DMS79 (cell line): ENCODE results near the gene MSI2.
"Not testable (repeated sequence)": the region's sequence is repeated elsewhere in the genome, so short reads cannot be mapped to it uniquely, and the experiment has no call there.

ENCODE experiments used
- DNase-seq: peaks from one replicate; lab custom pipeline; 2025; lab: John Stamatoyannopoulos, UW

Gene MSI2

DNA sequence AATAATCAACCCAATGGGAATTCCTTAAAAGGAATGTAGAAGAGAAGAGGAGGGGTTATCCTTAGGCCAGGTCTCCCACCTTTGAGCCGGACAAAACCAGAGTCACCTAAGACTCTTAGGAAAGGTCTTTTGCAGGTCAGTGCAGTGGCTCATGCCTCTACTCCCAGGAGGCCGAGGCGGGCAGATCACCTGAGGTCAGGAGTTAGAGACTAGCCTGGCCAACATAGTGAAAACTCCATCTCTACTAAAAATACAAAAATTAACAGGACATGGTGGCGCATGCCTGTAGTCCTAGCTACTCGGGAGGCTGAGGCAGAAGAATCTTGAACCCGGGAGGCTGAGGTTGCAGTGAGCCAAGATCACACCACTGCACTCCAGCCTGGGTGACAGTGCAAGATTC is 365.5 kb downstream of the MSI2 start:
- DNase-seq: not testable (repeated sequence)

DNA sequence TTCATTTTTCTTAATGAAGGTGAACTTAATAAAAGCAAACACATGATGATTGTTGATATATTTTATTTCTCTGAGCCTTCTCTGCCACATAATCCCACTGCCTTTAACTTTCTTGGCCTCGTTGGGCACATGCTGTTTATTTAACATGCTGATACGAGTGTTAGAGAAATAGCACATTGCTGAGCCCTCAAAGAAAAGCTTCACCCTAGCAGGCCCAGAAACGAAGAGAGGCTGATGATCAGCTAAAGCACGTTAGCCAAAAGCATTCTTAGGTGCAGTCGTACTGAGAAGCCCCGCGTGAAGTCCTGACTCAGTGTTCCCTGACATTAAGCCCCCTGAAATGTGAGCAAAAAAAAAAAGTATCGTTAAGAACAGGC is 366.0 kb downstream of the MSI2 start:
- no peak for DNase-seq

- no peak for DNase-seq
Observed at GRCh38 chr17:57622683-57623433, 366.5 kb downstream of the MSI2 start.

DNA sequence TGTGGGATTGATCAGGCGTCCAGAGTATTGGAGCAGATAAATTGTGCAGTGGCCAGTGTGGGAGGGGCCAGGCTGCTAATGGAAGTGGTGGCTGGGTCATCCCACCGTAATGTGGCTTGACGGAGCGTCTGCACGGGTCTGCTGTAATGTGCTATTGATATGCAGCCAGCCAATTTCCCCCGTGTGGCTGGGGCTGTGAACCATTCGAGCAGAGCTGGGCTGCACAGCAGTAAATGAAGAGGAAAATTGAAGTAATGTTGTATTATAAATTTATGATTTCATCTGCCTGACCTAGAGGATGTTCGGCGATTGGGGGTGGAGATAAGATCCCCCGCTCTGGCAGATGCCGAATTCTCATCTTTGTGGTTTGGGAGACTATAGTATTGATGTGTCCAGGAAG is 367.3 kb downstream of the MSI2 start:
- no peak for DNase-seq

GRCh38 chr17:57624386-57624785 is 368.1 kb downstream of the MSI2 start:
- no peak for DNase-seq

GRCh38 chr17:57625511-57625910 is 369.2 kb downstream of the MSI2 start:
- no peak for DNase-seq

- DNase-seq: no peak
Observed at GRCh38 chr17:57625957-57626356, 369.6 kb downstream of the MSI2 start.

- DNase-seq: no peak
Observed at GRCh38 chr17:57626520-57627210, 370.3 kb downstream of the MSI2 start.

GRCh38 chr17:57627591-57627990 is 371.3 kb downstream of the MSI2 start:
- no peak for DNase-seq

DNA sequence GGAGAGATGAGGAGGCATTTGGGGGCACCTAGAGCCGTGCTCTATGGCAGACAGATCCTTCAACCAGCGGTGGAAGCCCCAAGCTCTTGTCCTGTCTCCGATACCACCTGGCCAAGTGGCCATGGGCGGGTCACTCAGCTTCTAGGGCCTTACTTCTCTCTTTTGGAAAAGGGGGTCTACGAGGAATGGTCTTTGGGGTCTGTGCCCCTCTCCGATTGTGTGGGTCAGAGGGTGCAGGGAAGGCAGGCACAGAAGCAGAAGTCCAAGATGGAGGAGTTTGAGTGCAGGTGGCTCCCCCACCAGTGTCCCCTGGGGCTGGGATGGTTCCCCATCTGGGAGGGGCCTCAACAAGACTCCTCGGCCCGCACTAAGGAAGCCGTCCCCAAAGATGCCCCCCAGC is 372.1 kb downstream of the MSI2 start:
- DNase-seq: no peak

GRCh38 chr17:57629470-57629869 is 373.1 kb downstream of the MSI2 start:
- no peak for DNase-seq

GRCh38 chr17:57629886-57630285 is 373.6 kb downstream of the MSI2 start:
- DNase-seq: no peak

DNA sequence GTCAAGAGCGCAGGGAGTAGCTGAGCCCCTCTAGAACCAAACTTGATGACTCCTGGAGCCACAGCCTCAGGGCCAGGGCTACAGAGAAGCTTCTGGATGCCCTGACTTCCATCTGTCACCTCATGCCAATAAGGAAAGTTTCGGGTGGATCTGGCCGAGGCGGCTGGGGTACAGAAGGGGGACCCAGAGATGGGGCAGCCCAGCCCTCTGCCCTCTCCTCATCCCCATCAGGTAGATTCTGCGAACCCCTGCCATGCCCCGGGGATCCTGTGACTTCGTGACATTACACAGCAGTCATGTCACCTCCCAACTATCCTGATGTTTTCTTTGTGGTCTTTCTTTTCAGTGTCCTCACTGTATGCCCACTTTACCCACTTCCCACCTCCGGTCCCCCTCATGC is 374.4 kb downstream of the MSI2 start:
- DNase-seq: no peak

GRCh38 chr17:57631871-57632270 is 375.5 kb downstream of the MSI2 start:
- DNase-seq: no peak

DNA sequence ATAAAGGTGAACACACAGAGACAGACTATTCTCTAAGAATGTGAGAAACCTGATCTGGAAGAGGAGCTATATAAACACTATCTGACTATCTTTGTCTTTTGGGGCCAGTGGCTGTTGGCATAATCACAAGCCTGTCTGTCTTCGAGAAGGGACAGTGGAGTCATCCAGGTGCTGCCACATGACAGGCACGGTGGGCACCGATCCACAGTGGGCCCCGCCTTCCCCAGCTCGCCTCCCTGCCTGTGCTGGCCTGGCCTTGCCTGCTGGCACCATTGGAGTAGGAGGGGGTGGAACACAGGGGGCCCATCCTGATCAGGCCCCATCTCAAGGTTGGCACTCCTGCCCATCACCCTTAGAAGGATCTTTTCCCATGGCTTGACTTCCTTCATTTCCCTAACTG is 376.0 kb downstream of the MSI2 start:
- DNase-seq: no peak

GRCh38 chr17:57633236-57633635 is 376.9 kb downstream of the MSI2 start:
- no peak for DNase-seq

DNA sequence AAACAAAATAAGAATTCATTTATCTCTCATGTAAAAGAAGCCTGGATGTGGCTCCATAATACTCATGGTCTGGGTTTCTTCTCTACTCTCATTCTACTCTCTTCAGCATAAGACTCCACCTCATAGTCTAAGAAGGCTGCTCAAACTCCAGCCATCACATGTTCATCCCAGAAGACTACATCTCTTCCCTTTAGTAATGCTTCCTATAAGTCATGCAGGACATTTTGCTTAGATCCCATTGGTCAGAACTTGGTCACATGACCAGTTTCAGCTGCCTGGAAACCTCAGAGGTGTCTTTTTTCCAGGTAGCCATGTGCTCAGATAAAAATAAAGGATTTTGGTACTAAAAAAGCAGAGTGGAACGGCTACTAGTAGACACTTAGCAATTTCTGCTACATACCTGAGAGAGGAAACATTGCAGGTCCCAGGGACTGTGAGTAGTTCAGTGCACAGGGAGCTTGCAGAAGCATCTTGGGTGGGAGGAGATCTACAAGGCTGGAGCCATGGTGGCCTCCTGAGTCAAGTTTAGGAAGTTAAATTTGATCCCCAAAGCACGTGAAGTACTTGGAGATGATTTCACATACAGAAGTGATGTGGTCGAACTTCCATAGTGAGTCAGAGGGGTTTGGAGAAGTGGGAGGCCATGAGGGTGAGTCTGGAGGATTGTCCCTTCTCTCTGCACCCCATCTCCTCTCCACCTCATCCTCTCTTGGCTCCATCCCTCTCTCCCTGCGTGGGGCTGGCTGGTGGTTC is 378.6 kb downstream of the MSI2 start:
- no peak for DNase-seq

DNA sequence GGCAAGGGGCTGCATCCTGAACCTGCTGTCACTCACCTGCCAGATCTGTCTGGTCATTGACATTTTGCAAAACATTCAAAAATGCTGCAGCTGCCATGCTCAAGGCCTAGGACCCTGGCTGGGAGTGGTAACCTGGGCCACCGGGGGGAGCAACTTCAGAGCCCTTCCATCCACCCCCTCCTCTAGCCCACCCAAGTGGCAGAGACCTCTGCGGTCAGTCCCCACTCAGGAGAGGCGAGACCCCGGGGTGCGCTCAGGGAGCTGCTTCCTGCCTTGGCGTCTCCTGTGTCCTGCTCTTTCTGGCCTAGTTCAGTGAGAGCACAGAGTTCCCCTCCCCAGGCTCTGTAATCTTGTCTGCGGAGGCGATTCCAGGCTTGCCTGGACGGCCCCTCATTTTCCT is 380.0 kb downstream of the MSI2 start:
- DNase-seq: no peak

DNA sequence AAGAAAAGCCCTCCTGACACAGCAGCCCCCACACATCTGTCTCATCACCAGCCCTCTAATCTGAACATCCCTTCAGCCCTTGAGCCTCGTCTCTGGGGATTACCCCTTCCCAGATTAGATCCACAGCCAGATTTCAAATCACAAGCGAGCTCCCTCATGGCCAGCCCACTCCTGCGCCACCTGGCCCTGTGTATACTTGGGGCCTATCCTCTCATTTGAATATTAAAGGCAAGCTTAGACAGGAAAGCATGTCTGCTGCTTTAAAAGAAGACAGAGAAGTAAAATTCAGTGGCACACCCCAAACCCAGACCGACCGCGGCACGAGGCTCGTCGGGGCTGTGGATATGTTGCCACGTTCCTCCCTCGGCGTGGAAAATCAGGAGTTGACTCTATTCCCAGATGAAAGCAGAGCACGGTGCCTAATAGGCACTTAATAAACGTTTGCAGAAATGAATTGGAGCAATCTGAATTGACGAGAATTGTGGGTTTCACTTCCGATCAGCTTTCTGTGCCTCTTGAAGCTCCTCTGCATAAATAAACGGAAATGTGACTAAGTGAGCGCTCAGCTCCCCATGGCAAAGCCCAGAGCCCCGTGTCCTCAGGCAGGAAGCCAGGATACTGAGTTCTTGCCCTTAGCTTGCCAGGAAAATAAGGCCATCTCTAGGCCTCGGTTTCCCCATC is 380.8 kb downstream of the MSI2 start:
- DNase-seq: no peak

GRCh38 chr17:57637666-57638010 is 381.3 kb downstream of the MSI2 start:
- no peak for DNase-seq

GRCh38 chr17:57638284-57638683 is 382.0 kb downstream of the MSI2 start:
- DNase-seq: no peak

GRCh38 chr17:57639381-57639780 is 383.1 kb downstream of the MSI2 start:
- DNase-seq: no peak

- DNase-seq: no peak
Observed at GRCh38 chr17:57640079-57640478, 383.8 kb downstream of the MSI2 start.
